ENCODE measurements around the gene TMLHE.
"Not testable (repeated sequence)": the region's sequence is repeated elsewhere in the genome, so short reads cannot be mapped to it uniquely, and the experiment has no call there.

Gene TMLHE, protein sequence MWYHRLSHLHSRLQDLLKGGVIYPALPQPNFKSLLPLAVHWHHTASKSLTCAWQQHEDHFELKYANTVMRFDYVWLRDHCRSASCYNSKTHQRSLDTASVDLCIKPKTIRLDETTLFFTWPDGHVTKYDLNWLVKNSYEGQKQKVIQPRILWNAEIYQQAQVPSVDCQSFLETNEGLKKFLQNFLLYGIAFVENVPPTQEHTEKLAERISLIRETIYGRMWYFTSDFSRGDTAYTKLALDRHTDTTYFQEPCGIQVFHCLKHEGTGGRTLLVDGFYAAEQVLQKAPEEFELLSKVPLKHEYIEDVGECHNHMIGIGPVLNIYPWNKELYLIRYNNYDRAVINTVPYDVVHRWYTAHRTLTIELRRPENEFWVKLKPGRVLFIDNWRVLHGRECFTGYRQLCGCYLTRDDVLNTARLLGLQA

DNA sequence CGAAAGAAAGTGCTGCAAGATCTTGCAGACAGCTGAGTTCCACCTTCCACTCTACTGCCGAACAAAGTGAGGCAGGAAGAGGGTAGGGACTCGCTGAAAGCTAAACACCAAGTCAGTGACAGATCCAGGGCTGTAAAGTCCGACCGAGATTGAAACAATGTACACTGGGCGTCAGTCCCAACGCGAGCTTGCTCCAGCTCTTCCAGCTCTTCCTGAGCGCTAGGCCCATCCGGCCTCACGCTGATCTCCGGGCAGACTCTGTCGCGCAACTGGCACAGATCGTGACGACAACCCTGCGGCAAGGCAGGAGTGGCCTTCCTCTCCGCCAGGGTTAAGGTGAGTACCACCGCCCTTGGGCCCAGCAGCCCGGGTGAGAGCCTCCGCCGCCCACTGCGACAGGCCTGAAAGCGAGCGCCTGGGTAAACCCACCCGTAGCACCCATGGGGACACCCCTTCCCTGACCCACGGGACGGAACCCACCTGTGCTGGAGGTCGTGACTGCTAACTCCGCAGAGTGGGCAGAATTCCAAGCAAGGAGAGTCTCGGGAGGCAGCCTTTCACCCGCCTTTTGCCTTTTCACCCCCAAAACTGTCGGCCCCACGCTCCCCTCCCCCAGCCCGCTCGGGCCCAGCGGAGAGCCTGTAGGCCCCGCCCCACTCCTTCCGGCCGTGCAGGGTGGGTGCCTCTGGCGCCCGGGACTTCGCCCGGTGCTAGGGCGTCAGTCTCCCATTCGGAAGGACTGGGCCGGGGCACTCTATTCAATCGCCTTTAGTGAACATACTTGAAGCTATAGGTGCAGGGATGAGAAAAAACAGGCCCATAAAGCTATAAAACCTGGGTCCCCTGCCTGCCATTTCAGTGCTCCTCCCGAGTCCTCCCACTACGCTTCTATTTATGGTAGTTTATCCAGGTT, at the start of gene TMLHE, which contains the start of gene SPRY3:
TSS of gene TMLHE (minus strand) at position 641 of the 913 bp plus-strand sequence. CDS start 67,676 bp downstream, outside the sequence.
TSS of gene SPRY3 (plus strand) at position 275 of the 913 bp plus-strand sequence.
- DNase-seq (ENCODE audit: low read depth) = peak; percentile 43

DNA sequence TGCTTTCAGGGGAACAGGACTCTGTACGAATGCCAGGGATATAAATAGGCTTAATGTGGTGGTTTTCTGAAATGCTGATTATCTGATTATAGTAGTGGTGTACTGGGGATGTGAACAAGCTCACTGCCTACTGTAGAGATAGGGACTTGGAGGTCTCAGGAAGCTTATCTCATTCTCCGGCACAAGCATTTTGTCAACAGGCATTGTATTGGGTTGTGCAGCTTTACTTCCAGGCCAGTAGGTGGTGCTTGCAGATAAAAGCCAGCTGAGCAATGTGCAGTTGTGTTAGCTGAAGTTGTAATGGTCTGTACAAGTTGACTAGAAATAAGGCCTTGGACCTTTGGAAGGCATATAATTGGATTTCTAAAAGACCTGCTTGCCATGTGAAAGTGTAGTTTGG, 49.5 kb upstream of the TMLHE start:
- DNase-seq (ENCODE audit: low read depth) = peak; percentile 12

DNA sequence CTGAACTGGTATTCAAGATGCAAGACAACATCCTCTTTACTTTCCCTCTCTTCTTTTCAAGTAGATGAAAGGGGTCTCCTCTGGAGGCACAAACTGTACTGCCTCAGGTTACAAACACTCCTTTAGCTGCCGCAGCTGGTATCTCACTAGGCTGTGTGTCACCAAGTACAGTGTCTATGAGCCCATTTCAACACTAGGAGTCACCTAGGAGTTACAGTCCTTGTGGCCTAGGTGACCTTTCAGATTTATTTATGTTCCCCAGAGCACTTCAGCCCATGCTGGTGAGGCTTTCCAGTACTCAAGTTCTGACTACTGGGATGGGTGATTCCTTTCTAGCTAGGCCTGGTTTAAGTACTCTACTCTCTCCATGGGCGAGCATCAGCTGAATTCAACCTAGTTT, 32.4 kb upstream of the TMLHE start:
- DNase-seq (ENCODE audit: low read depth) = no peak

DNA sequence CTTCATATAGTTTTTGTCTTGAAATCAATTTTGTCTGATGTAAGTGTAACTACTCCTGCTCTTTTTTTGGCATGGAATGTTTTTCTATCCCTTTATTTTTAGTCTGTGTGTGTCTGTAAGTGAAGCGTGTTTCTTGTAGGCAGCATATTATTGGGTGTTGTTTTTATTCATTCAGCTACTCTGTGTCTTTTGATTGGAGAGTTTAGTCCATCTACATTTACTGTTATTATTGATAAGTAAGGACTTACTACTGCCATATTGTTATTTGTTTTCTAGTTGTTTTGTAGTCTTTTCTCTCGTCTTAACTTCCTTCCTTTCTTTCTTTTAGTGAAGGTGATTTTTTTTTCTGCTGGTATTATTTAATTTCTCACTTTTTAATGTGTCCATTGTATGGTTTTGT, 30.5 kb upstream of the TMLHE start:
- no peak for DNase-seq (ENCODE audit: low read depth)

DNA sequence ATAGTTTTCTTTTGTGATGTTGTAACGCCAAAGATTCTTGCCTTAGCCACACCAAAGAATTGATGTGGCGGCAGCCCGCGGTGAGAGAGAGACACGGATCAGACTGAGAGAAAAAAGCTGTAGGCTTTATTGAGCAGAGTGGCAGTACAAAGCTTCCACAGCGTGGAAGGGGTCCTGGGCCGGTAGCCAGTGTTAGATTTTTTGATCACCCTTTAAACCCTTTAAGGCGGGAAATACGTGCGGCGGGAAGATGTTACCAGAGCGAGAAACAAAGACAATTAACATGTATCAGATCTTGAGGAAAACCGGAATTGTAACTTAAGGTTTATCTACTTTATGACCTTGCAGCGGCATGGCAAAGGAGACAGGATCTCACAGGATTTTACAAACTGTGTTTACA, 28.6 kb upstream of the TMLHE start:
- DNase-seq (ENCODE audit: low read depth) = not testable (repeated sequence)

DNA sequence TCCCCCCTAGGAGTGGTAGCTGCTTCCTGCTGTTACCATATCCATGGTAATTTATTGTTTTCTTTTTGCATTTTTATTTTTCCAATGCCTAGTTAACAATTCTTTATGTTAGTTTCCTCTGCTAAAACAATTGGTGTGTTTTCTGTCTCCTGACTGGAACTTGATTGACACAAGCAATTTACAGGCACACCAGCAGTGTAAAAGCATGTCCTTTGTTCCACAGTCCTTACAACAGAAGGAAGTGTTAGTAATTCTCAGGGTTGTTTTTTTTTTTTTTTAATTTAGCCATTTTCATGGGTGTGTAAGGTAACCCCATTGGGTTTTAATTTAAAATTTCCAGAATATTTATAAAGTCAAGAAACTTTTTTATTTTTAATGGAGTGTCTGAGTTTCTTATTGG, 25.0 kb upstream of the TMLHE start:
- DNase-seq (ENCODE audit: low read depth) = no peak

DNA sequence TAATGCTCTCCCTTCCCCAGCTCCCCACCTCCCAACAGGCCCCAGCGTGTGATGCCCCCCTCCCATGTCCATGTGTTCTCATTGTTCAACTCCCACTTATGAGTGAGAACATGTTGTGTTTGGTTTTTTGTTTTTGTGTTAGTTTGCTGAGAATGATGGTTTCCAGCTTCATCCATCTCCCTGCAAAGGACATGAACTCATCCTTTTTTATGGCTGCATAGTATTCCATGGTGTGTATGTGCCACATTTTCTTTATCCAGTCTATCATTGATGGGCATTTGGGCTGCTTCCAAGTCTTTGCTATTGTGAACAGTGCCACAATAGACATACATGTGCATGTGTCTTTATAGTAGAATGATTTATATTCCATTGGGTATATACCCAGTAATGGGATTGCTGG, 22.3 kb upstream of the TMLHE start:
- DNase-seq (ENCODE audit: low read depth) = not testable (repeated sequence)

DNA sequence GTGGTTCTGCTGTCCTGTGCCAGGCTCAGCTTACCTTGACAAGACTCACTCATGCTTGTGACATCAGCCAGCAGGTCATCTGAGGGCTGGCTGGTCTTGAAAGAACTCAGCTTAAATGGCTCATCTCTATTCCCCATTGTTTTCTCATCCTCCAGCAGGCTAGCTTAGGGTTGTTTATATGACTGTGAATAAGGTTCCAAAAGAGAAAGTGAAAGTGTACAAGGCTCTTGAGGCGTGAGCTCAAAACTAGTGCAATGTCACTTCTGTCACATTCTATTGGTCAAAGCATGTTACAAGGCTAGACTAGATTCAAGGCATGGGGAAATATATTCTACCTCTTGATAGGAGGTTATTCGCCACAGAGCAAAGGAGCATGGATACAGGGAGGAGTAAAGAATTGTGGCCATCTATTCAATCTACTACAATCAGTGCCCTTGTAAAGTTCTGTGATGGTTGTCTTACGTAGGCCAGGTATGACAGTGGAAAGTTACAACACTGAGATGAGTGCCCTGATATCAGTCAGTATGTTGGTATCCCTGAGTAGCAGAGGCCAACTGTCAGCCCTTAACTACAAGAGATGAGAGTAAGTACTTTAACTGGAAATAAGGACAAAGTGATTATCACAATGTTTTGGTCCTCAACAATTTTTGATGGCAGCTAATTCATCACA, 19.8 kb upstream of the TMLHE start:
- DNase-seq (ENCODE audit: low read depth) = peak; percentile 26

DNA sequence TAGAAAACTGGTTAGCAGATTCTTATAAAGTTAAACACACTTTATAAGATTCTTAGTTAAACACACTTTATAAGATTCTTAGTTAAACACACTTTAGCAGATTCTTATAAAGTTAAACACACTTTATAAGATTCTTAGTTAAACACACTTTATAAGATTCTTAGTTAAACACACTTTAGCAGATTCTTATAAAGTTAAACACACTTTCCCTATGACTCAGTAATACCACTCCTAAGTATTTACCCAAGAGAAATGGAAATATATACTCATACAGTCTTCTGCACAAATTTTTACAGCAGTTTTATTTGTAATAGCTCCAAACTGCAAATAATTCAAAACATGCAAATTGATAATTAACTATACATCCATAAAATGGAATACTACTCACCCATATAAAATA, 7.4 kb upstream of the TMLHE start:
- DNase-seq (ENCODE audit: low read depth) = not testable (repeated sequence)

DNA sequence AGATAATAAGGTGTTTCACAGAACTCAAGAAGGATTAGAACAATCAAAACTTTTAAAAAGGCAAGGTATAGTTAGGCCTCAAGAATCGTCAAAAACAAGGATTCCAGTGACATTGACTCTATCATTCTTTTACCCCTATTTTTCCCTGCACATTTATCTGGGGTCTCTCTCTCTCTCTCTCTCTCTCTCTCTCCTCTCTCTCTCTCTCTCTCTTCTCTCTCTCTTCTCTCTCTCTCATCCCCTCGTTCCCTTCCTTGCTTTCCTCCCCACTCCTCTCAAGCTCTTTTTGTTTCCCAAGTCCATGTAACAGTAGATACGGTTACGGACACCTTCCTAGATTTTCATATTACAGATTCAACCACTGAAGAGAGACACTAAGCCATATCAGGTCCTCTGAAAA, 3.2 kb upstream of the TMLHE start:
- no peak for DNase-seq (ENCODE audit: low read depth)

DNA sequence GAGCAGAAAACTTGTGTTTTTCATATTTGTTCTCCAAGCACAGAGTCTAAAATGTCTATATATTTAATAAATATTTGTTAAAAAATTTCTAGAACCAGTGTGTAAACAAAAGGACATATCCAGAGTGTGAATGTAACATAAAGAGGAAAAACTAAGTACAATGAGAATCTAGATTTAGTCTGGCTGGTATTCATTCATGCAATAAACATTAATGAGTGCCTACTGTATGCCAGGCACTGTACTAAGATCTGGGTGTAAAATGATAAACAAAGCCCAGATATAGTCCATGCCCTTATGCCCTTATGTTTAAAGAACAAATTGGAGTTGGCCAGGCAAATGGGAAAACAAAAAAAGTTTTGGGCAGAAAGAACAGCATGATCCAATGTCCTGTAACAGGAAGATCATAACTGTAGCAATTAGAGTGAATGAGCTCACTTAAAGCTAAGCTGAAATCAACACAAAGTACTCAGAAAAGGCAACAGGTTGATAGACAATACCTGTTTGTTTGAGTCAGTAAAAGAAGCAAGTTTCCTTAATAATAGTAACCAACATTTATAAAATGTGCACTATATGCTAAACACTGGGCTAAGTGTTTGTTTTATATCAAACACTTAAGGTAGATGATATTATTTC, 1.3 kb upstream of the TMLHE start:
- DNase-seq (ENCODE audit: low read depth) = no peak

DNA sequence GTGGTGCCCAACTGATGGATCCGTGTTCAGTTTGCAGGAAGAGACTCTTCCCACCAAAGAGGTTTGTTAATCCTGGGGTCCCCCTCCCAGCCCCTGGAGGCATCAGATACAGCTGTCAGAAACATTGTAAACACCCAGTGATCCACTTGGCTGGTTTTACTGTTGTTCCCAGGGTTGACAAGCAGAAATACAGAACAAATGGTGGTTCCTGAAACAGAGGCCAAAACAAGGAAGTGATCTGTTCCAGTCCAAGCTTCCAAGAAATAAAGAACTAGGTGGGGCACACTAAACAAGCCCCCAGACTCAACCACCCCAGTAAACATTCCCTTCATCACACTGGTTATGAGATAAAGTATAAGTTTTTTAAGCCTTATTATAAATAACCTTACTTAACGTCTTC, 1.4 kb downstream of the TMLHE start:
- DNase-seq (ENCODE audit: low read depth) = no peak

DNA sequence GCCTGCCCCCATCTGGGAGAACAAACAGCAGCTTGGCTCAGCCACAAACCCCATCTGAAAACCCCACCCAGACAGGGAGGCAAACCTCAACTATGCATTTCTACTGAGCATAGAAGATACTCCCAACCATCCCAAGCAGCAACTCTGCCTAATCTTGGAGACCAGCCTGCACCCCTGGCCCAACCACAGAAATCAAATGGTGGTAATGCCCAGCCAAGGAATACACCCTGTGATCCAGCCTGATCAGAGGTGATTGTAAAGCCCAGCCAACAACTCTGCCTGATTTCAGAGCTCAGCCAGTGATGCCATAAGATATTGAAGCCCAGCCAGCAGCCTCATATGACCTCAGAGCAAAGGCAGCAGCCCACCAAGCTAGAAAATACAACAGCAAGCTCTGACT, 19.8 kb downstream of the TMLHE start:
- no peak for DNase-seq (ENCODE audit: low read depth)

DNA sequence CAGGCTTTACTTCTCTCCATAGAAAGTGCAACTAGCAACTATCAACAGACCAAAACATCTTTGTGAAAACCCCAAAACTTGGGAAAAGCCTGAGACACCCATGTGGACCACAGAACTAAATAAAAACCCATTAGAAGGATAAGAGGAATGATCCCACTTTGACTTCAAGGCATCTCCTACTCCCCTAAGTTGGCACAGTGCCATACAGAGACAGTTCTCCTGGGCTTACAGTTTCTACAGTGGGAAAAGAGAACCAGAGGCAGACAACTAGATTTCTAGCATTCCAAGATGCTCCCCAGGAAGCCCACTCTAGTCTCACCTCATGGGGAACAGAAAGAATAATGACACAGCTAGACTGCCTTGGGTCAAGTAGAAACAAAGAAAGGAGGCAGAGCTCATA, 20.4 kb downstream of the TMLHE start:
- DNase-seq (ENCODE audit: low read depth) = no peak

DNA sequence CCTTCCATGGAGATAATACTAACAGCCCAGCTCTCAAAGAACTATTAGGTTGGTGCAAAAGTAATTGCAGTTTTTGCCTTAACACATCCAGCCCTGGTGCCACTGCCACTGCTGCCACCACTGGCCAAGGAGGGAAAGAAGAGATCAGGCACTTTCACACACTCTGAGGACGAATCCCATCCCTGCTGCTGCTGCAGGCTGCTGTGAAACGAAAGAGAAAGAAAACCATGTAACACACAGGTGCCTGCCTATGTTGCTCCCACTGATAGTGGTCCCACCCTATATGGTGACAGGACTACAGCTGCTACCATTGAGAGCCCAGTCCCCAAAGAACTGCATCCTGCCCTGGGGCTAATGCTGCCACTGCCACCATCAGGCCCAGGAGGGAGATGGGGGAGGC, 35.1 kb downstream of the TMLHE start:
- no peak for DNase-seq (ENCODE audit: low read depth)

DNA sequence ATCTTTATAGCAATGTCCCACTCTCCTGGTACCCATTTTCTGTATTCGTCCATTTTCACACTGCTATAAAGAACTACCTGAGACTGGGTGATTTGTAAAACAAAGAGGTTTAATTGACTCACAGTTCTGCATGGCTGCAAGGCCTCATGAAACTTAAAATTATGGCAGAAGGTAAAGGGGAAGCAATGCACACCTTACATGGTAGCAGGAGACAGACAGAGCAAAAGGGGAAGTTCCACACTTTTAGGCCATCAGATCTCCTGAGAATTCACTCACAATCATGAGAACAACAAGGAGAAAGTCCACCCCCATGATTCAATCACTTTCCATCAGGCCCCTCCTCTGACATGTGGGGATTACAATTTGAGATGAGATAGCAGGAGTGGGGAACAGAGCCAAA, 49.7 kb downstream of the TMLHE start:
- DNase-seq (ENCODE audit: low read depth) = no peak

DNA sequence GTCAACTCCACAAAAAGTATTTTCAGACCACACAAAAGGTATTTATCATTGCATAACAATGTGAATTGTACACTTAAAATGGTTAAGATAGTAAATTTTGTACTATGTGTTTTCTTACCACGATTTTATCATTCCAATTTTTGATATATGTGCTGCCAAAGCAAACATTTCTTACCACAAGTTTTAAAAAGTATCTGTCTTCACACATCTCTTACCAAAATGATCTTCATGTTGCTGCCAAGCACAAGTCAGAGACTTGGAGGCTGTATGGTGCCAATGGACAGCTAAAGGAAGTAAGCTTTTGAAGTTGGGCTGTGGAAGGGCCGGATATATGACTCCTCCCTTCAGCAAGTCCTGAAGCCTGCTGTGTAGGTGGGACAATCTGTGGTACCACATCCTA, 67.9 kb downstream of the TMLHE start:
- peak; percentile 9 for DNase-seq (ENCODE audit: low read depth)

DNA sequence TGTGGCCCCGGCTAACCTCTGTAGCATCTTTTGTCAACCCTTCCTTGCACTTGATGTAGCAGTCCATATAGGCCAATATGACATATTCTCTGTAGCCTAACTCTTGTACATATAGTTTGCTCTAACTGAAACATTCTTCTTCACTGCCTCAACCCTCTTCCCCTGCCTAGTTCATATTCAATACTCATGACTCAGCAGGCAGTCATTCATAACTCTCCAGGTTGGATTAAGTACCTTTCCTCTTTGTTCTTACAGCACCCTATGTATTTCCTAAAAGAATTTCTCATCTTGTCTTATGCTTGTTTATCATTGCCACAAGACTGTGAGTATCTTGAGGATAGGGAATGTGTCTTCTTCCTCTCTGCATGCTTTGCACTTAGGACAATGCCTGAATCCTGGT, 76.9 kb downstream of the TMLHE start:
- peak; percentile 25 for DNase-seq (ENCODE audit: low read depth)

DNA sequence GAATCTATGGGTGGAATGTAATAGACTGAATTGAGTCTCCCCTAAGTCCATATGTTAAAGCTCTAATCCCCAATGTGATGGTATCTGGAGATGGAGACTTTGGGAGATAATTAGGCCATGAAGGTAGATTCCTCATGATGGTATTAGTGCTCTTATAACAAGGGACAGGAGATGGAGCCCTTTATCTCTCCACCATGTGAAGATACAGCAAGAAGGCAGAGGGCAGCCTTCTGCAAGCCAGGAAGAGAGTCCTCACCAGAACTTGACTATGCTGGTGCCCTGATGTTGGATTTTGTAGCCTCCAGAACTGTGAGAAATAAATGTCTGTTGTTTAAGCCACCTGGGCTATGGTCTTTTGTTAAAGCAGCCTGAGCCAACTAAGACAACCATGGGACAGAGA, 78.0 kb downstream of the TMLHE start:
- DNase-seq (ENCODE audit: low read depth) = no peak

DNA sequence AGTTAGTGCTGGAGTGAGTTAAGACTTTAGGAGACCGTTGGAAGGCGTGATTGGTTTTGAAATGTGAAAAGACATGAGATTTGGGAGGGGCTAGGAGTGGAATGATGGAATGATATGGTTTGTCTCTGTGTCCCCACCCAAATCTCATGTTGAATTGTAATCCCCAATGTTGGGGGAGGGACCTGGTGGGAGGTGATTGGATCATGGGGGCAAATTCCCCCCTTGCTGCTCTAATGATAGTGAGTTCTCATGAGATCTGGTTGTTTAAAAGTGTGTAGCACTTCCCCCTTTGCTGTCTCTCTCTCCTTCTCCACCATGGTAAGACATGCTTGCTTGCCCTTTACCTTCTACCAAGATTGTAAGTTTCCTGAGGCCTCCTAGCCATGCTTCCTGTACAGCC, 85.7 kb downstream of the TMLHE start:
- DNase-seq (ENCODE audit: low read depth) = not testable (repeated sequence)

DNA sequence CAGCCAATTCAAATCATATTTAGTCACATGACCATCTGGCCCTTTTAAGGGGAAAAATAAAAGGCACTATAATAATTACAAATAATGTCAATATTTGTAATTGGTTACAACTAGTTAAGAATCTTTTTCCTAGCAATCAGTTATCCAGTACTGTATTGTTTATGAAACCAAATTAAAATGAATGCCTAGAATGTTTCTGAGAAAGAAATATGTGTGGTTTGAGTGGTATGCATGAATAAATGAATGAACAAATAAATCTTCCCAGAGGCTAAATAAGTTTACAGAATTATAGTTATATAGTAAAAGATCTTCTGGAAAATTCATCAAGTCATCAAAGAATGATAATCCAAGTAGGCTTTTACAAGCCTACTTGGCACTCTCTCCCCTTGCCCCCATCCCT, 98.5 kb downstream of the TMLHE start:
- no peak for DNase-seq (ENCODE audit: low read depth)

DNA sequence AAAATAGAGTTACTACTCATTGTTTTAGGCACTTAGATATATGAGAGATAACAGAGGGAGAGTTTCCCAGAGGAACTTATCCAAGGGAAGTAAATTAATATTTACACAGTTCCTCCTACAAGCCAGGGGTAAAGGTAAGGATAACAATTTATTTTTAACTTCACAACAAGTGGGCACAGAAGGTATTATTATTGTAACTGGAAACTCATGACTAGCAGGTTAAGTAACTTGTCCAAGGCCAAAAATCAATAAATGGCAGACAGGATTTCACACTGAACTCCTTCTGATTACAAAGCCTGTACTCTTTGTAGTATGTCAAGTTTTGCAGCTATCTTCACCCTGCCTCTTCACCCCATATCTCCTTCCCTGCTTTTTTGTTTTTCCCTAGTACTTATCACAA, 107.5 kb downstream of the TMLHE start:
- no peak for DNase-seq (ENCODE audit: low read depth)
